ENCODE data around the gene KIAA0753. TPM values are rescaled to one million over a fixed set of nuclear protein-coding genes. Genes with fewer than 3 reads are reported as not detected.

The KIAA0753 gene
- total and polyA plus RNA-seq, 2 of the 13 experiments (the other 11 are each of a cell fraction or from before 2014, with no cell fraction given): 5.2 to 9.1 TPM

GRCh38 chr17:6530324-6530920 is 110.1 kb downstream of the KIAA0753 start (continued):
- no peak for TF ChIP-seq ZNF773 (CRISPR knock-in tag; IDR thresholded peaks at IDR 0.05; ENCODE audit: borderline replicate concordance)
- TF ChIP-seq RAD21 (CRISPR knock-in tag; IDR thresholded peaks at IDR 0.05): no peak
- no peak for TF ChIP-seq ZNF891 (CRISPR knock-in tag; IDR thresholded peaks at IDR 0.05)
- TF ChIP-seq ISX (CRISPR knock-in tag; conservative IDR thresholded peaks at IDR 0.05): no peak
- TF ChIP-seq YEATS2 (CRISPR knock-in tag; IDR thresholded peaks at IDR 0.05; ENCODE audit: borderline replicate concordance): no peak
- TF ChIP-seq ZBTB38 (CRISPR knock-in tag; IDR thresholded peaks at IDR 0.05): no peak
- no peak for TF ChIP-seq MTA1 (CRISPR knock-in tag; IDR thresholded peaks at IDR 0.05; ENCODE audit: borderline replicate concordance)

DNA sequence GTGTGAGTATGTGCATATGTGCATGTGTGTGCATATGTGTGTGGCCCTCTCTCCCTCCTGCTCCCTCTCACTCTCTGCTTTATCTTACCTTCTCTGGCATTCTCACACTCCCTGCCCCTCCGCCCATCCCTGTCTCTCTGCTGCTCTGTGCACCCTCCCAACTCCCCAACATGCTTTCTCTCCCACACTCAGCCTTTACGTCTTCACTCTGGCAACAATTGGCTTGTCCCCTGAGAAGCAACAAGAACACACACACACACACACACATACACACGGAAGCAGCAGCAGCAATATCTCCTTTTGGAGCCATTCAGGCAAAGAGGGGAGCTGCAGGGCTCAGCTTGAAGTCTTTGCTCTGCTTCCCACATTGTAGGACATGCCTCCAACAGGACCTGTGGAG is 112.0 kb downstream of the KIAA0753 start:
- H3K79me2 ChIP-seq (ENCODE audit: insufficient read depth, low read length): no peaks in the 10 kb centered on the region
- H2AFZ ChIP-seq (ENCODE audit: low read length): no peak overlapping the region
- peaks cover 10% of the 10 kb centered on the region; the same call in 1 of the 2 replicates for H3K4me1 ChIP-seq (ENCODE audit: insufficient read depth, low read length)
- no peak overlapping the region for H3K4me3 ChIP-seq (replicated peaks in 1 of 3; ENCODE audit: insufficient read depth in 1 of 3, low read depth in 2 of 3, low read length in 3 of 3)
- 31% methylated on average over 3 of the region's 3 CpGs for WGBS (ENCODE audit: low lambda C conversion rate)
- ChIA-PET POLR2A (no interaction called here), CTCF (ENCODE audit: low intra/inter-chr PET ratio, low total read pairs) (no interaction called here)
- no peak overlapping the region for H3K9ac ChIP-seq (ENCODE audit: insufficient read depth, low read depth, low read length)
- intact Hi-C loops (cut with micrococcal nuclease; ENCODE audit: unreplicated experiment) (no loop called here), in situ Hi-C loops (cut with HindIII; ENCODE audit: extremely low pct_ligation_motif_present, low pct_unique_long_range_greater_than_20kb) (no loop called here)
- TF ChIP-seq, protein P1, sequence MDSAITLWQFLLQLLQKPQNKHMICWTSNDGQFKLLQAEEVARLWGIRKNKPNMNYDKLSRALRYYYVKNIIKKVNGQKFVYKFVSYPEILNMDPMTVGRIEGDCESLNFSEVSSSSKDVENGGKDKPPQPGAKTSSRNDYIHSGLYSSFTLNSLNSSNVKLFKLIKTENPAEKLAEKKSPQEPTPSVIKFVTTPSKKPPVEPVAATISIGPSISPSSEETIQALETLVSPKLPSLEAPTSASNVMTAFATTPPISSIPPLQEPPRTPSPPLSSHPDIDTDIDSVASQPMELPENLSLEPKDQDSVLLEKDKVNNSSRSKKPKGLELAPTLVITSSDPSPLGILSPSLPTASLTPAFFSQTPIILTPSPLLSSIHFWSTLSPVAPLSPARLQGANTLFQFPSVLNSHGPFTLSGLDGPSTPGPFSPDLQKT (CRISPR knock-in tag; IDR thresholded peaks at IDR 0.05; ENCODE audit: borderline replicate concordance): no peak
- TF ChIP-seq CEBPG (CRISPR knock-in tag; IDR thresholded peaks at IDR 0.05) (no peak), SIX1 (CRISPR knock-in tag; IDR thresholded peaks at IDR 0.05; ENCODE audit: borderline replicate concordance) (no peak), RARG (CRISPR knock-in tag; IDR thresholded peaks at IDR 0.05; ENCODE audit: low read depth) (no peak), SATB2 (CRISPR knock-in tag; IDR thresholded peaks at IDR 0.05) (no peak), FOXC1 (CRISPR knock-in tag; IDR thresholded peaks at IDR 0.05; ENCODE audit: borderline replicate concordance) (no peak), MIER2 (CRISPR knock-in tag; IDR thresholded peaks at IDR 0.05) (no peak), ARNT (IDR thresholded peaks at IDR 0.05) (no peak), TCF7 (IDR thresholded peaks at IDR 0.05; ENCODE audit: low read depth) (no peak), ATF5 (CRISPR knock-in tag; IDR thresholded peaks at IDR 0.05; ENCODE audit: low read depth) (no peak), SUZ12 (IDR thresholded peaks at IDR 0.05; ENCODE audit: low read depth, low read length) (no peak)
- H3K27ac ChIP-seq (ENCODE audit: extremely low read length, insufficient read depth, low read length): no peak overlapping the region
- H3K4me2 ChIP-seq (ENCODE audit: low read depth, low read length): no peak overlapping the region
- H3K36me3 ChIP-seq (replicated peaks in 1 of 2; ENCODE audit: control insufficient read depth in 1 of 2, insufficient read depth in 2 of 2, low read length in 2 of 2): no peaks in the 10 kb centered on the region
- DNase-seq (ENCODE audit: low spot score): no peak
- no peaks in the 10 kb centered on the region for H3K9me3 ChIP-seq (ENCODE audit: low read length)
- no peaks in the 10 kb centered on the region for H4K20me1 ChIP-seq (ENCODE audit: insufficient read depth, low read length)
- ATAC-seq: no peak
- BruUV-seq (replicated peaks): no TSS peak
- no peaks in the 10 kb centered on the region for H3K27me3 ChIP-seq (ENCODE audit: control insufficient read depth in 1 of 2, insufficient read depth in 2 of 2, low read length in 2 of 2)
- no peak for FAIRE-seq
